HepG2 (cell line): ENCODE measurements around the gene ATP6V0E1. TPM values are rescaled to one million over a fixed set of nuclear protein-coding genes. Genes with fewer than 3 reads are reported as not detected.

Experiments
- CTCF ChIP-seq: sonication (generic); formaldehyde crosslinking; IDR thresholded peaks from 2 replicates; pipeline ENCODE4 v1.5.0; 2020; ENCODE audit warnings: mild to moderate bottlenecking, missing genetic modification reagents, moderate library complexity
- HMGXB4 ChIP-seq, 2 experiments: sonication (generic) in 1 of 2; formaldehyde crosslinking in 1 of 2; IDR thresholded peaks; 2 replicates each; pipeline versions ENCODE4 v1.4.0 to v1.6.1; 2018 to 2020; ENCODE audit warnings: missing genetic modification reagents in 2 of 2, borderline replicate concordance in 1 of 2, low read depth in 1 of 2, mild to moderate bottlenecking in 1 of 2, missing biosample characterization in 1 of 2
- HNRNPH1 ChIP-seq: fragments of 200-400 bp; formaldehyde crosslinking; optimal IDR thresholded peaks from 2 replicates; pipeline ENCODE3; 2017; ENCODE audit warnings: mild to moderate bottlenecking, low read depth, low read length
- KLF13 ChIP-seq: sonication (generic); formaldehyde crosslinking; IDR thresholded peaks from 2 replicates; pipeline ENCODE4 v1.4.0; 2020; ENCODE audit warnings: mild to moderate bottlenecking, missing genetic modification reagents
- MIXL1 ChIP-seq: IDR thresholded peaks from 2 replicates; pipeline ENCODE4 v1.6.1; 2016
- NFIC ChIP-seq: IDR thresholded peaks from 2 replicates; pipeline ENCODE4 v1.6.1; 2012; ENCODE audit warnings: mild to moderate bottlenecking, low read length, inconsistent platforms
- NR2C2 ChIP-seq: sonication (generic); formaldehyde crosslinking; IDR thresholded peaks from 2 replicates; pipeline ENCODE4 v1.4.0; 2020; ENCODE audit warnings: missing genetic modification reagents, mild to moderate bottlenecking, moderate library complexity, borderline replicate concordance
- SNAPC4 ChIP-seq: sonication (generic); formaldehyde crosslinking; IDR thresholded peaks from 2 replicates; pipeline ENCODE4 v1.4.0; 2020; ENCODE audit warnings: mild to moderate bottlenecking, missing genetic modification reagents
- SUZ12 ChIP-seq: fragments of 150-350 bp; IDR thresholded peaks from 2 replicates; pipeline ENCODE4 v1.6.1; 2014; ENCODE audit warnings: low read depth, low read length
- ZBED4 ChIP-seq: sonication (generic); formaldehyde crosslinking; IDR thresholded peaks from 2 replicates; pipeline ENCODE4 v1.4.0; 2020; ENCODE audit warnings: missing genetic modification reagents, borderline replicate concordance
- ZMAT5 ChIP-seq: sonication (generic); formaldehyde crosslinking; IDR thresholded peaks from 2 replicates; pipeline ENCODE4 v1.5.0; 2020; ENCODE audit warnings: mild to moderate bottlenecking, low read depth, missing genetic modification reagents, borderline replicate concordance
- ZNF839 ChIP-seq: sonication (generic); formaldehyde crosslinking; IDR thresholded peaks from 2 replicates; pipeline ENCODE4 v1.4.0; 2020; ENCODE audit warnings: missing genetic modification reagents, mild to moderate bottlenecking, borderline replicate concordance
- polyA plus RNA-seq, 8 experiments: library from polyadenylated mRNA; depleted of rRNA in 3 of 8; stranded (reverse) in 7 of 8; unstranded in 1 of 8; fragments of >200 nt; fragmentation: Illumina TruSeq in 4 of 8; extraction: Trizol in 4 of 8; gene quantifications; 2 replicates each; pipeline versions ENCODE4 v1.2.1 to v1.2.3, GENCODE V29; 2011 to 2016; ENCODE audit warnings: low read depth in 4 of 8, missing spikeins in 1 of 8, mixed read lengths in 1 of 8; ENCODE audit not compliant: insufficient read depth in 1 of 8
- total RNA-seq, 5 experiments: library from RNA; depleted of rRNA; stranded (reverse); fragments of >200 nt; fragmentation: Illumina TruSeq; extraction: Trizol; gene quantifications; 2 replicates each; pipeline ENCODE4 v1.2.3, GENCODE V29; 2016; ENCODE audit warnings: low read depth in 1 of 5
- TF ChIP-seq, protein P1 (sequence below): sonication (generic); formaldehyde crosslinking; IDR thresholded peaks from 2 replicates; pipeline ENCODE4 v1.4.0; 2020; ENCODE audit warnings: low read depth, mild to moderate bottlenecking, missing genetic modification reagents

The ATP6V0E1 gene
- total and polyA plus RNA-seq, 2 of the 13 experiments (the other 11 are each of a cell fraction or from before 2014, with no cell fraction given): 143 to 215 TPM

DNA sequence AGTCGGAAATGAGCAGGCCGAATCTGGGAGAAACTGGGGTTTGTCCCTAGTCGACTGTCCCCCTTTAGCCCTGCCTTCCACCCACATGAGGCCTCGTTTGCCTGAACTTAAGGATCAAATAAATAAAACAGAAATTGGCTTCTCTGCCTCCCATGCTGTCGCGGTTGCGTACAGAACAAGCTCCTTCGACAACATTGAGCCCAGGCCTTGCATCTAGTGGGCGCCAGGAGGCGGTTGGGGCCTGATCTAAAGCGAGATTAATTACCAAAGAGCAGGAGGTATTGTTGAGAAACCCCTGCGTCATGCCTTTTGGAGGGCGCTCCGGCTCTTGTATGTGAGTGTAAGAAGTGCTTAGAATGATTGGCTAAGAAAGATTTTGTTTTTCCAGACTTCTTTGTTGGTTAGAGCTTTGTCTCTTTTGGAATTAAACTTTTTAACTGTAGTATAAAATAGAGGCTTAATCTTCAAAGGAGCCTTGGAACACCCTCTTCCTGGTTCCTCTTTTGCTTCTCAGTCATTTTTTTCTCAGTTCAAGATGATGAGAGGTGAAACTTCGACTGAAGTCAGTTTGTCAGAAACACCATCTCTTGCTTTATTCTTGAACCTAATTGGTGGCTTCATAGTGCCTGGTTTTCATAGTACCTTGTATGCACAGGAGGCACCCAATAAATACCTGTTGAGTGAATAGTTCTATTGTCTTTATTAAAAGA is 828 bp downstream of the ATP6V0E1 start (continued):
- TF ChIP-seq ZMAT5 (CRISPR knock-in tag) (no peak), ZBED4 (CRISPR knock-in tag) (no peak), NR2C2 (CRISPR knock-in tag) (no peak), NFIC (no peak), MIXL1 (CRISPR knock-in tag) (peak; percentile 59; the same call in 1 of the 2 replicates), SNAPC4 (no peak), CTCF (CRISPR knock-in tag) (peak; percentile 63), ZNF839 (0 out of 2 replicates have a peak, but pooled peaks have one; percentile 0), HMGXB4 (CRISPR knock-in tag; IDR thresholded peaks at IDR 0.05; ENCODE audit: borderline replicate concordance in 1 of 2, low read depth in 1 of 2) (0 out of 4 replicates have a peak, but pooled peaks of 1 of the 2 experiments have one; percentile 3), HNRNPH1 (no peak), KLF13 (CRISPR knock-in tag) (no peak), SUZ12 (no peak)
- TF ChIP-seq, protein P1, sequence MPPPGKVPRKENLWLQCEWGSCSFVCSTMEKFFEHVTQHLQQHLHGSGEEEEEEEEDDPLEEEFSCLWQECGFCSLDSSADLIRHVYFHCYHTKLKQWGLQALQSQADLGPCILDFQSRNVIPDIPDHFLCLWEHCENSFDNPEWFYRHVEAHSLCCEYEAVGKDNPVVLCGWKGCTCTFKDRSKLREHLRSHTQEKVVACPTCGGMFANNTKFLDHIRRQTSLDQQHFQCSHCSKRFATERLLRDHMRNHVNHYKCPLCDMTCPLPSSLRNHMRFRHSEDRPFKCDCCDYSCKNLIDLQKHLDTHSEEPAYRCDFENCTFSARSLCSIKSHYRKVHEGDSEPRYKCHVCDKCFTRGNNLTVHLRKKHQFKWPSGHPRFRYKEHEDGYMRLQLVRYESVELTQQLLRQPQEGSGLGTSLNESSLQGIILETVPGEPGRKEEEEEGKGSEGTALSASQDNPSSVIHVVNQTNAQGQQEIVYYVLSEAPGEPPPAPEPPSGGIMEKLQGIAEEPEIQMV (CRISPR knock-in tag): no peak
